GM23338 (cell line): ENCODE data around the gene CDH23. TPM values are rescaled to one million over a fixed set of nuclear protein-coding genes. Genes with fewer than 3 reads are reported as not detected.

Experiments
- ATAC-seq: fragments of 200-7000 bp; cut with Tn5 transposase; 3 replicates; pipeline ENCODE4 v1.9.1; 2020
- DNase-seq: peaks from one replicate; pipeline ENCODE4 v3.0.0-alpha.2; 2015; ENCODE audit warnings: low spot score
- H2AFZ ChIP-seq: fragments of 200-600 bp; sonication (generic); 2 replicates; pipeline ENCODE4 v1.8.0; 2016; ENCODE audit warnings: antibody characterized with exemption, mild to moderate bottlenecking, moderate library complexity
- H3F3A ChIP-seq: fragments of 200-600 bp; sonication (generic); replicated peaks from 2 replicates; pipeline ENCODE4 v1.8.0; 2017; ENCODE audit warnings: antibody characterized with exemption, mixed run types, low read depth
- H3K27ac ChIP-seq: fragments of 200-600 bp; sonication (generic); 2 replicates; pipeline ENCODE4 v1.6.1; 2016; ENCODE audit warnings: low read depth
- H3K27me3 ChIP-seq: fragments of 200-600 bp; sonication (generic); 2 replicates; pipeline ENCODE4 v1.8.0; 2016; ENCODE audit warnings: mild to moderate bottlenecking, mixed run types, moderate library complexity; ENCODE audit not compliant: insufficient read depth
- H3K36me3 ChIP-seq: fragments of 200-600 bp; sonication (generic); 2 replicates; pipeline ENCODE4 v1.8.0; 2016; ENCODE audit warnings: mild to moderate bottlenecking; ENCODE audit not compliant: insufficient read depth
- H3K4me1 ChIP-seq: fragments of 200-600 bp; sonication (generic); 2 replicates; pipeline ENCODE4 v1.8.0; 2016; ENCODE audit warnings: mild to moderate bottlenecking, moderate library complexity; ENCODE audit not compliant: insufficient read depth
- H3K4me2 ChIP-seq: fragments of 200-600 bp; sonication (generic); 2 replicates; pipeline ENCODE4 v1.7.1; 2017; ENCODE audit warnings: mixed run types
- H3K4me3 ChIP-seq: fragments of 200-600 bp; sonication (generic); 2 replicates; pipeline ENCODE4 v1.6.1; 2016; ENCODE audit warnings: mixed run types
- H3K79me2 ChIP-seq: fragments of 200-600 bp; sonication (generic); replicated peaks from 2 replicates; pipeline ENCODE4 v1.8.0; 2017; ENCODE audit warnings: mild to moderate bottlenecking; ENCODE audit not compliant: insufficient read depth
- H3K9me2 ChIP-seq: fragments of 200-600 bp; sonication (generic); 2 replicates; pipeline ENCODE4 v1.8.0; 2017; ENCODE audit not compliant: insufficient read depth
- H4K20me1 ChIP-seq: fragments of 200-600 bp; sonication (generic); replicated peaks from 2 replicates; pipeline ENCODE4 v1.8.0; 2017; ENCODE audit warnings: mild to moderate bottlenecking; ENCODE audit not compliant: insufficient read depth
- H3K27ac Mint-ChIP-seq: 2 replicates; pipeline ENCODE4 v1.8.0; 2020; ENCODE audit warnings: inconsistent platforms, mild to moderate bottlenecking, moderate library complexity, mixed read lengths
- H3K27me3 Mint-ChIP-seq: 3 replicates; pipeline ENCODE4 v1.8.0; 2022; ENCODE audit warnings: low read depth, mild to moderate bottlenecking, moderate library complexity, mixed read lengths, inconsistent platforms; ENCODE audit not compliant: insufficient read depth, poor library complexity
- H3K36me3 Mint-ChIP-seq: 3 replicates; pipeline ENCODE4 v1.8.0; 2021; ENCODE audit warnings: low read depth, mild to moderate bottlenecking, inconsistent platforms, moderate library complexity, mixed read lengths
- H3K4me1 Mint-ChIP-seq: 3 replicates; pipeline ENCODE4 v1.8.0; 2020; ENCODE audit warnings: mild to moderate bottlenecking, inconsistent platforms, mixed read lengths
- H3K4me3 Mint-ChIP-seq: 3 replicates; pipeline ENCODE4 v1.8.0; 2021; ENCODE audit warnings: moderate library complexity, mild to moderate bottlenecking, inconsistent platforms, mixed read lengths
- H3K9me3 Mint-ChIP-seq: 3 replicates; pipeline ENCODE4 v1.8.0; 2020; ENCODE audit warnings: moderate library complexity, mild to moderate bottlenecking, inconsistent platforms, mixed read lengths
- CREB1 ChIP-seq: fragments of 250-450 bp; sonication (Bioruptor Pico); IDR thresholded peaks from 2 replicates; pipeline ENCODE4 v1.5.0; 2020; ENCODE audit warnings: low read depth, mild to moderate bottlenecking, moderate library complexity
- CTCF ChIP-seq, 2 experiments: fragments of 200-600 bp in 1 of 2; sonication (generic) in 1 of 2; conservative IDR thresholded peaks; 2 replicates each; pipeline versions ENCODE4 v1.5.1 to v1.6.1; 2016 to 2017; ENCODE audit warnings: antibody characterized with exemption in 2 of 2, low read depth in 2 of 2, mild to moderate bottlenecking in 2 of 2, moderate library complexity in 1 of 2
- ETS1 ChIP-seq: IDR thresholded peaks from 2 replicates; pipeline ENCODE4 v1.6.1; 2016; ENCODE audit warnings: antibody characterized with exemption
- EZH2 ChIP-seq: fragments of 200-600 bp; sonication (generic); IDR thresholded peaks from one replicate; pipeline ENCODE4 v1.8.0; 2017; ENCODE audit warnings: antibody characterized with exemption, mild to moderate bottlenecking, low read depth; ENCODE audit not compliant: unreplicated experiment
- EZH2phosphoT487 ChIP-seq: fragments of 200-600 bp; sonication (generic); IDR thresholded peaks from one replicate; pipeline ENCODE4 v1.8.1; 2018; ENCODE audit warnings: antibody characterized with exemption; ENCODE audit not compliant: unreplicated experiment
- JUNB ChIP-seq: IDR thresholded peaks from one replicate; pipeline ENCODE4 v1.6.1; 2016; ENCODE audit warnings: antibody characterized with exemption; ENCODE audit not compliant: unreplicated experiment
- POLR2AphosphoS5 ChIP-seq: IDR thresholded peaks from 2 replicates; pipeline ENCODE4 v1.6.1; 2016; ENCODE audit warnings: antibody characterized with exemption, low read depth
- REST ChIP-seq: IDR thresholded peaks from one replicate; pipeline ENCODE4 v1.6.1; 2018; ENCODE audit warnings: antibody characterized with exemption; ENCODE audit not compliant: unreplicated experiment
- STAT1 ChIP-seq: IDR thresholded peaks from one replicate; pipeline ENCODE4 v1.6.1; 2016; ENCODE audit warnings: antibody characterized with exemption; ENCODE audit not compliant: unreplicated experiment
- ZNF114 ChIP-seq: fragments of 250-450 bp; sonication (Bioruptor Pico); IDR thresholded peaks from 2 replicates; pipeline ENCODE4 v1.5.0; 2020; ENCODE audit warnings: mild to moderate bottlenecking, moderate library complexity
- ZNF331 ChIP-seq: fragments of 250-450 bp; sonication (Bioruptor Pico); IDR thresholded peaks from 2 replicates; pipeline ENCODE4 v1.5.0; 2020; ENCODE audit warnings: low read depth, mild to moderate bottlenecking, moderate library complexity
- ZNF462 ChIP-seq: fragments of 250-450 bp; sonication (Bioruptor Pico); IDR thresholded peaks from 2 replicates; pipeline ENCODE4 v1.5.0; 2020; ENCODE audit warnings: mild to moderate bottlenecking, moderate library complexity
- polyA plus RNA-seq: library from polyadenylated mRNA; unstranded; fragments of >200 nt; fragmentation: Nextera tagmentation; extraction: Ambion mirVana; gene quantifications from 2 replicates; pipeline ENCODE4 v1.2.1, GENCODE V29; 2016
- total RNA-seq: library from RNA; depleted of rRNA; stranded (reverse); fragments of >200 nt; shearing (Covaris generic); gene quantifications from 2 replicates; pipeline ENCODE4 v1.2.3, GENCODE V29; 2014

CDH23 gene
- total and polyA plus RNA-seq, 2 experiments from 2014 or later = 0.95 to 4.3 TPM

- Histone ChIP-seq H4K20me1 (no peaks in the 10 kb centered on the region), H3K27ac (no peak overlapping the region), H3K27me3 (no peaks in the 10 kb centered on the region), H3K4me1 (no peaks in the 10 kb centered on the region), H2AFZ (no peak overlapping the region), H3K36me3 (no peaks in the 10 kb centered on the region), H3K79me2 (no peaks in the 10 kb centered on the region), H3K4me2 (no peak overlapping the region), H3K9me2 (no peaks in the 10 kb centered on the region), H3F3A (no peaks in the 10 kb centered on the region), H3K4me3 (no peak overlapping the region)
- Mint-ChIP-seq H3K27ac (no peak overlapping the region), H3K27me3 (peaks cover 9% of the 10 kb centered on the region), H3K36me3 (no peaks in the 10 kb centered on the region), H3K4me3 (no peak overlapping the region), H3K4me1 (no peaks in the 10 kb centered on the region), H3K9me3 (no peaks in the 10 kb centered on the region)
- DNase-seq (no peak), ATAC-seq (no peak)
- TF ChIP-seq ZNF114 (CRISPR knock-in tag) (no peak), CTCF (conservative IDR thresholded peaks at IDR 0.05; ENCODE audit: low read depth in 2 of 2) (no peak), POLR2AphosphoS5 (no peak), JUNB (no peak), ZNF462 (CRISPR knock-in tag) (no peak), EZH2 (no peak), EZH2phosphoT487 (no peak), ZNF331 (CRISPR knock-in tag) (no peak), REST (no peak), CREB1 (CRISPR knock-in tag) (no peak), STAT1 (no peak), ETS1 (no peak)
Observed at GRCh38 chr10:71798308-71798624, 401.5 kb downstream of the CDH23 start.
